ENCODE results near the gene A1BG.
"Not testable (repeated sequence)": the region's sequence is repeated elsewhere in the genome, so short reads cannot be mapped to it uniquely, and the experiment has no call there.

A1BG gene

DNA sequence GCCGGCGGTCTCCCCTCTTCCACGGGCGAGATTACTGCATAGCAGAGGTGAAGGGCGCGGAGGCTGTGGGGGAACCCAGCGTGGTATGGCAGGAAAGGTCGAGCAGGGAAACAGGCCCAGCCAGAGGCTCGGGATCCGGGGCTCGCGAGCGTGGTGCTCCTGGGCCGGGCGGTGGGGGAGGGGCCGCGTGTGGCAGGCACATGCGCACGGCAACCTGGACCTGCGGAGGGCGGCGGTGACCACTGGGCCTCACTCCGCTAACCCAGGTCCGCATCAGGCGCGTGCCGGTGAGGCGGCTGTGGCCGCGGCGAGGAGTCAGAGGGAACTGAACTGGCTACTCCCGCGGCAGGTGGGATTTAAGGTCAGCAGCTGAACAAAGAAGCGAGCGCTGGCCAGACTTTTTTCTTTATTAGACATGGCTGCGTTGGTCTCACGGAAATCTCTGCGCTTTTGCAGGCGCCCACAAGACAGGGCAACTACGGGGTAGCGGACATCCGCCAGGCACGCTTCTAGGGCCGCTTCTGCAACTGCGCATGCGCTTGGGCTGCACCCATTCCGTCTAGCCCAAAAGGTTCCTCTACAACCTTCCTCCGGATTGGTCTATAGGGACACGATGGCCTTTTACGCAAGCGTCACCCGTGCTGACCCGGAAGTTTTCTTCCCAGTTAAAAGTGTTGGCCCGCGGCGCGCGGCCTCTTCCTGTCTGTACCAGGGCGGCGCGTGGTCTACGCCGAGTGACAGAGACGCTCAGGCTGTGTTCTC is 33.5 kb upstream of the A1BG start, which contains the start of gene RPS5:
RPS5 (plus strand) TSS at position 694 of the 762 bp plus-strand sequence. CDS start 869 bp downstream, outside the sequence.
- DNase-seq (ENCODE audit: low read depth in 2 of 2) = peak; percentile 90 to 92

GRCh38 chr19:58385891-58386575 is 32.7 kb upstream of the A1BG start:
- DNase-seq (ENCODE audit: low read depth in 2 of 2) = no peak

- DNase-seq (ENCODE audit: low read depth in 2 of 2) = no peak
Observed at GRCh38 chr19:58385313-58385890, 32.1 kb upstream of the A1BG start.

DNA sequence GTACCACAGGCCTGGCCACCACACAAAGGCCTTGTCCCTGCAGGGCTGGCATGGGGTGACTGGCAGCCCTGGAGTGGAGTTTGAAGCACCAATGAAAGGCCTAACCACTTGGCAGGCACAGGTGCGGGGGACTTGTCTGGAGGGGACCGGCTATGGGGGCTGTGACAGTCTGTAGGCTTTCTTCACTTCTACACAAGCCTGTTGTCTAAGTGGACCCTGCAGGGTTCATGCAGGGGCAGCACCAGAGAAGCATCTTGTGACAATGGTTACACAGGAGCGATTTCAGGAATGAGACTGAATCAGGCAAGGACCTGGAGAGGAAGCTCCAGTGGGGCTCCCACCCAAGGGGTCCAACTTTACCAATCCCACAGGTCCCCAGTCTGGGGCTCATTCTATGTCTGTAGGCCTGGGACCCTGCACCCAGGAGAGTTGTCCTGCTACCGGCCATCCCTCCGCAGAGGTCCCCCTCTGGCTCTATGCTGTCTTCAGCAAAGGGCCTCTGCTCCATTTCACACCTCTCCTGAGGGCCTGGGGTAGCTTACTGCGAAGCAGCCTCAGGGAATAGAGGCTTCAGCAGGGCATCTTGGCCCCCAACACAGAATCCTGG is 29.8 kb upstream of the A1BG start:
- DNase-seq (ENCODE audit: low read depth in 2 of 2) = no peak

GRCh38 chr19:58381460-58382212 is 28.3 kb upstream of the A1BG start:
- DNase-seq (ENCODE audit: low read depth in 2 of 2) = no peak

DNA sequence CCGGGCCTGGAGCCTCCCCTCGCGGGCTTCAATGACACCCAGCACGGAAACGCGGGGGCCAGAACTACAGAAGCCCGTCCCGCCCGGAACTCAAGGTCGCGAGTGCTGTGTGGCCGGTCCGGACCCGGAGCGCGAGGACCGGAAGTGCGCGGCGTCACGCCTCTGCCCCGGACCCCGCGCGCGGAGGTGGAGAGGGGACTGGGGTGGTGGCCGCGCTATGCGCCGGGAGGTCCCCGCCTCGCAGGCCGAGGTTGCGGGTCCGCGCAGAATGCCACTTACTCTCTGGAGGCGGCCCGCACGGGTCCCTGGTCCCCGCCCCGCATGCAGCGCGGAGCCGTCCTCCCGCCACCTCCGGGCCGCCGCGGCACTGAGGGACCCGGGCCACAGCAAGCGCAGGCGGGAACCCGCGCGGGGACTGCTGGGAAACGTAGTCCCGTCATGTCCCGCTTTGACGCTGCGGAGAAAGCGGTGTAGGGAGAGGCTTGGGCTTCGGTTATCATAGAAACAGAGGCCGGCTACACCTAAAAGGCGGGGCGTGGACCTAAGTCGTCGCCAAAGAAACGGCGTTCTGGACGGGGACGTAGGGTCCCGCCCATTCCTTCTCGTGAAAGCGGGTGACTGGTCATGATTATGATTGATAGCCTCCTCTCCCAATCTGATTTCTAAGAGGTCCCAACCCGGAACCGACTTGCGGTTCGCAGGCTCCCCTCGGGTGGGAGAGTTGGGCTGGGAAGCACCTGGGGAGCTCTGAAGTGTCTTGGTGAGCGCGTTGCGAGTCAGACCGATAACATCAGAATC is 27.6 kb upstream of the A1BG start, which contains the start of gene ZNF837:
ZNF837 (minus strand) TSS at position 369 of the 798 bp plus-strand sequence. CDS start 11,698 bp downstream, outside the sequence.
- DNase-seq (ENCODE audit: low read depth in 2 of 2) = peak; percentile 85 to 98

GRCh38 chr19:58380037-58380661 is 26.9 kb upstream of the A1BG start:
- no peak for DNase-seq (ENCODE audit: low read depth in 2 of 2)

DNA sequence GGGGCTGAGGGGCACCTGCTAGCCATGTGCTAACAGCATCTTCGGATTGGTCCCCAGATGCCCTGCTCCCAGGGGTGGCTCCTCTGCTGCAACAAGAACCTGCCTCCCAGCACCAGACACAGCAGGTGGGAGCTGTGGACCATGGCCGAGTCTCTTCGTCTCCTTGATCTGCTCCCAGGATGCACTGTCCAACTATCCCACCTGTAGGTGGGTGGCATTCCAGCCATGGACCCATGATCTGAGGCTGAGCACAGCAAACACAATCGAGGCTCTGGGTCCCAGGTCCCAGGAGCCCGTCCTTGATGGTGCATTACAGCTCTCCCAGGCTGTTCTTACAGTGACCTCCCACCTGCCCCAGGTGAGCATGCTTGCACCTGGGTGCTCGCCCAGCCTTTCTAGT is 26.0 kb upstream of the A1BG start:
- no peak for DNase-seq (ENCODE audit: low read depth in 2 of 2)

DNA sequence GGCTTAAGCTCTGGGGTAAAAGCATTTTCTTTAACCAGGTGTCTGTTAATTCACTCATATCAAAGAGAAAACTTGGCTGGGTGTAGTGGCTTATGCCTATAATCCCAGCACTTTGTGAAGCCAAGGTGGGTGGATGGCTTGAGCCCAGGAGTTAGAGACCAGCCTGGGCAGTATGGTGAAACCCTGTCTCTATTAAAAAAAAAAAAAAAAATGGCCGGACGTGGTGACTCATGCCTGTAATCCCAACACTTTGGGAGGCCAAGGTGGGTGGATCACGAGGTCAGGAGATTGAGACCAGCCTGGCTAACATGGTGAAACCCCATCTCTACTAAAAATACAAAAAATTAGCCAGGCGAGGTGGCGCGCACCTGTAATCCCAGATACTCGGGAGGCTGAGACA is 23.4 kb upstream of the A1BG start:
- not testable (repeated sequence) for DNase-seq (ENCODE audit: low read depth in 2 of 2)

GRCh38 chr19:58374200-58374599 is 20.9 kb upstream of the A1BG start:
- DNase-seq (ENCODE audit: low read depth in 2 of 2) = no peak

GRCh38 chr19:58372311-58373133 is 19.2 kb upstream of the A1BG start:
- DNase-seq (ENCODE audit: low read depth in 2 of 2) = no peak

- no peak for DNase-seq (ENCODE audit: low read depth in 2 of 2)
Observed at GRCh38 chr19:58368561-58369360, 15.5 kb upstream of the A1BG start.

GRCh38 chr19:58367698-58368454 is 14.6 kb upstream of the A1BG start:
- no peak for DNase-seq (ENCODE audit: low read depth in 2 of 2)

- no peak for DNase-seq (ENCODE audit: low read depth in 2 of 2)
Observed at GRCh38 chr19:58366585-58367430, 13.5 kb upstream of the A1BG start.

GRCh38 chr19:58364146-58364545 is 10.9 kb upstream of the A1BG start:
- DNase-seq (ENCODE audit: low read depth in 2 of 2) = no peak

DNA sequence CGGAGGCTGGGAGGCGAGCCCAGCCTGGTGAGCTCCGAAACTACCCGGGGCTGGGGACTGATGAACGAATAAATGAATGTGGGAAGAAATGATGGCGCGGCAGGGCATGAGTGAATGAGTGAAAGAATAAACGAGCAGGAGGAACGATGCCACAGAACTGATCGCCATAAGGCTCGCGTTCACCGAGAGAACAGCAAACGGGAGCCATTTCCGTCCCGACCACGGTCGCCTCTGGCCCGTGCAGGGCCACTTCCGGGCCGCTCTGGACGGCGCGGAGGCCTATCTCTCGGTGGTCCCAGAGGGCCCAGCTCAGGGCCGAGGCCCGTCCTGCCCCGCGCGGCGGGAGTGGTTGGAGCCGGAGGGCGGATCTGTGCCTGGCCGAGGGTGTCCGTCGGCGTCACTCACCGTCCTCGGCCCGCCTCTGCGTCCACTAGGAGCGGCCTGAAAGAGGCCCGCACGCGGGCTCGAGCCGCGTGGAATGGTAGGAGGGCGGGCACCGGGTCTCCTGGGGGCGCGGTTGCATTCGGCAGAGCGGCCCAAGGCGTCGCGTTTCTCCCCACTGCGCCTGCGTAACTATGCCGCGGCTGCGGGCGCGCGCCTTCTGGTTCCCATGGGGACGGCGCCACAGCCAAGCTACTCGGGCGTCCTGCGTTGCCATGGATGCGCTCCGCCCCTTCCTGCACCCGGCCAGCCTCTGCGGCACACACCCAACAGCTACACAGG is 9.1 kb upstream of the A1BG start, which contains the start of gene ZNF497:
ZNF497 (minus strand) TSS at position 480 of the 723 bp plus-strand sequence. CDS start 5,116 bp downstream, outside the sequence.
- DNase-seq (ENCODE audit: low read depth in 2 of 2) = peak; percentile 93

Measured in stimulated activated CD4-positive, alpha-beta T cell treated with anti-CD3 and anti-CD28 coated beads, Interleukin-1b, Interleukin-23, amount 100 ng/mL, for 1 hour (primary cell).